ENCODE data around the gene ANKRD34A.

DNA sequence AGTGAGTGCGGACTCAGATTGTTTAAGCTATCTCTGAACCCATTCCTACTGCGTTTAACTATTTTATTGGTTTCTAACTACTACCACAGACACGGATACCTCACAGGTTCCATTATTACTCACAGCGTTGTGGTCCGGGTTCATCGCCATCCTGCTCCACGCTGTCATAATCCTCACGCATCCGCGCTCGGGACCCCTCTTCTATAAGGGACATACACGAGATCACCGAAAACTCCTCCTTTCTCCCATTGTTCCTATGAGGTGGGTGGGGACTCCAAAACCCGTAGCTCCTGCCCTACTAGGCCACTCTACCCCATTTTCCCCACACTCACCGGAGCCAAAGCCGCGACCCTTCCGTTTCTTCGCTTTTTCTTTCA is 37.7 kb downstream of the ANKRD34A start:
- TF ChIP-seq POLR2AphosphoS5 (IDR thresholded peaks at IDR 0.05): no peak
- no peak for TF ChIP-seq CTCF (IDR thresholded peaks at IDR 0.05; ENCODE audit: poor library complexity, severe bottlenecking)
- TF ChIP-seq EZH2 (IDR thresholded peaks at IDR 0.05; ENCODE audit: borderline replicate concordance, insufficient read depth, low read length, poor library complexity, severe bottlenecking): no peak
- no peak for TF ChIP-seq REST (IDR thresholded peaks at IDR 0.05; ENCODE audit: borderline replicate concordance)
- TF ChIP-seq RAD21 (conservative IDR thresholded peaks at IDR 0.05): no peak
- TF ChIP-seq EP300 (conservative IDR thresholded peaks at IDR 0.05; ENCODE audit: poor library complexity, severe bottlenecking): no peak
- TF ChIP-seq SMC3 (conservative IDR thresholded peaks at IDR 0.05; ENCODE audit: poor library complexity): no peak
- TF ChIP-seq TAF1 (IDR thresholded peaks at IDR 0.05; ENCODE audit: low read depth): no peak
- no peak for TF ChIP-seq MXI1 (conservative IDR thresholded peaks at IDR 0.05; ENCODE audit: poor library complexity, severe bottlenecking)

Data from neural cell (in vitro differentiated cells).